HG02798 (cell line): Measurements from ENCODE around the gene FXR1.
"Not testable (repeated sequence)": the region's sequence is repeated elsewhere in the genome, so short reads cannot be mapped to it uniquely, and the experiment has no call there.

Source experiments
- ATAC-seq: cut with Tn5 transposase; IDR thresholded peaks from one replicate; pipeline ENCODE4 v1.9.1; 2021; ENCODE audit warnings: mild to moderate bottlenecking; ENCODE audit not compliant: unreplicated experiment, poor library complexity

FXR1 gene

DNA sequence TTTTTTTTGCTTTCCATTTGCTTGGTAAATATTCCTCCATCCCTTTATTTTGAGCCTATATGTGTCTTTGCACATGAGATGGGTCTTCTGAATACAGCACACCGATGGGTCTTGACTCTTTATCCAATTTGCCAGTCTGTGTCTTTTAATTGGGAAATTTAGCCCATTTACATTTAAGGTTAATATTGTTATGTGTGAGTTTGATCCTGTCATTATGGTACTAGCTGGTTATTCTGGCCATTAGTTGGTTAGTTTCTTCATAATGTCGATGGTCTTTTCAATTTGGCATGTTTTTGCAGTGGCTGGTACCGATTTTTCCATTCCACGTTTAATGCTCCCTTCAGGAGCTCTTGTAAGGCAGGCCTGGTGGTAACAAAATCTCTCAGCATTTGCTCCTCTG lies 89.9 kb downstream of the FXR1 start:
- not testable (repeated sequence) for ATAC-seq

- not testable (repeated sequence) for ATAC-seq
Measured at GRCh38 chr3:181003469-181003868, 91.0 kb downstream of the FXR1 start.

DNA sequence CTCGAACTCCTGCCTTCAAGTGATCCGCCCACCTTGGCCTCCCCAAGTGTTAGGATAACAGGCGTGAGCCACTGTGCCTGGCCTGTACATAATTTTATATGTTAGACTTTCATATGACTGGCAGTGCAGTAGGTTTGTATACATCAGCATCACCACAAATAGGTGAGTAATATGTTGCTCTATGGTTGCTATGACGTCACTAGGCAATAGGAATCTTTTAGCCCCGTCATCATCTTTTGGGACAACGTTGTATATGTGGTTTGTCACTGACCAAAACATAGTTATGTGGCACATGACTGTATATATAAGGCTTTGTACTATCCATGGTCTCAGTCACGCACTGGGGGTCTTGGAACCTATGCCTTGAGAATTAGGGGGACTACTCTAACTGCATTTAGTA lies 94.1 kb downstream of the FXR1 start:
- ATAC-seq = no peak

- ATAC-seq = no peak
Measured at GRCh38 chr3:181007262-181007661, 94.8 kb downstream of the FXR1 start.

DNA sequence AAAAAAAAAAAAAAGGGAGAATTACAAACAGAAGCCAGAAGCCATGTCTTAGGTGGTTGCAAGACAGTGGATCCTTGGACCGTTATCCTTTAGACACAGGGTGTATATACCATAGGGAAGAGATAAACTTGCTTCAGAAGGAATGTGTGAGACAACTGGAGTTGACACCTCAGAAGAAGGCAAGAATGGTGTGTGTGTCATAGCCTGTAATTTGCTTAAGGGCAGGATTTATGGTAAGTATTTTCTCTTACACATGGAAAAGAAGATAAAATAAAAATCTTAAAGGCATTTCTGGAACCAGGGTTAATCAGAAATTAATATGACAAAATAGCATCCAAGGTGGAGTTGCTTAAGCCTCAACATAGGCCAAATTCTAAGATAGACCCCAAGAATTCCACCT lies 96.3 kb downstream of the FXR1 start:
- no peak for ATAC-seq

GRCh38 chr3:181009225-181009624 lies 96.8 kb downstream of the FXR1 start:
- no peak for ATAC-seq

DNA sequence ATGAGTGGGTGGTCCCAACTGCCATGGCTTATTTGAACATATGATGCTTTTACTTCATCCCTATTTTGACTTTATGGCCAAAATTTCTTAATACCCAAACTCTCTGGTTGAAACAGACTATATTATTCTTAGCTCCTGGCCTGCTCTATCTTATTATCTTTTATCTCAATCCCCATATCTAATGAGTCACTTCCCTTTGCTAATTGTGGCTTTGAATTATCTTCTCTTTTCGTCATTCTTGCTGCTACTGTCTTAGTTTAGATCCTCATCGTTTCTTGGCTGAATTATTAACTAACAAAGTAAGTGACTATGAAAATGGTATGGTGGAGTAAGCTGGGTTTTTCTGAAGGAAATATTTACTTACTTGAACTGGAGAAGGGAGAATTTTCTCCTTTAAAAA lies 105.2 kb downstream of the FXR1 start:
- no peak for ATAC-seq

DNA sequence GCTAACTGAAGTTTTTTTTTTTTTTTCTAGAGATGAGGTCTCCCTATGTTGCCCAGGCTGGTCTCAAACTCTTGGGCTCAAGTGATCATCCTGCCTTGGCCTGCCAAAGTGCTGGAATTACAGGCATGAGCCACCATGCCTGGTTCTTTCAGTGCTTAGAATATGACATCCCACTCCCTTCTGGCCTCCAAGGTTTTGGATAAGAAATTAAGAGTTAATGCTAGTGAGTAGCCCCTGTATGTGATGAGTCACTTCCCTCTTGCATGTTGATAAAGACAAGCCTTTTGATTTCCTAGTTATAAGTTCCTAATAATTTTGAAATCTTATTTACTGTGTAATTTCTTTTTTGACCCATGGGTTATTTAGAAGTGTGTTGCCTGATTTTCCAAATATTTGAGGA lies 112.7 kb downstream of the FXR1 start:
- ATAC-seq = no peak

- ATAC-seq = no peak
Measured at GRCh38 chr3:181030948-181031347, 118.5 kb downstream of the FXR1 start.
